GM21737 (cell line): ENCODE measurements around the gene SCN4B.

ENCODE experiments used
- ATAC-seq: cut with Tn5 transposase; IDR thresholded peaks from one replicate; pipeline ENCODE4 v1.9.1; 2021; ENCODE audit warnings: mild to moderate bottlenecking, moderate library complexity; ENCODE audit not compliant: unreplicated experiment

The SCN4B gene

GRCh38 chr11:118154641-118155040 is 2.0 kb upstream of the SCN4B start:
- ATAC-seq = no peak

- no peak for ATAC-seq
Observed at GRCh38 chr11:118153976-118154375, 1.4 kb upstream of the SCN4B start.

DNA sequence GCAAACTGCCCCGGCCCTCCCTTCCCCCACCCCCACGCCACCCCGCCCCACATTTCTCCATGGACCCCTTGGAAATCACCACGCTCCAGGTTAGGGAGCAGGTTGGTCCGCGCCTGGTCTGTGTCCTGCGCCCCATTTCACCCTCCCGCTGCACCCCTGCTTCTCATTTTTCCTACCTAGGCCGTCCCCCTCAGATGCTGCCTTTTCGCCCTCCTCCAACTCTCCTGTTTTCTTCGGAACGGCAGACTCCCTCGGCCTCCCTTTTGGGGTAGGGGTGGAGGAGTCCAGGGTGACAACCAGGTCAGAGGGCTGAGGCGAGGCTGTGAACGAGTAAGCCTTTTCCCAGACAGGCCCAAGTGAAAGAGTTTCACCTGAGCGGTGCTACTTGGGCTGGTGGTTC is 893 bp upstream of the SCN4B start:
- no peak for ATAC-seq

DNA sequence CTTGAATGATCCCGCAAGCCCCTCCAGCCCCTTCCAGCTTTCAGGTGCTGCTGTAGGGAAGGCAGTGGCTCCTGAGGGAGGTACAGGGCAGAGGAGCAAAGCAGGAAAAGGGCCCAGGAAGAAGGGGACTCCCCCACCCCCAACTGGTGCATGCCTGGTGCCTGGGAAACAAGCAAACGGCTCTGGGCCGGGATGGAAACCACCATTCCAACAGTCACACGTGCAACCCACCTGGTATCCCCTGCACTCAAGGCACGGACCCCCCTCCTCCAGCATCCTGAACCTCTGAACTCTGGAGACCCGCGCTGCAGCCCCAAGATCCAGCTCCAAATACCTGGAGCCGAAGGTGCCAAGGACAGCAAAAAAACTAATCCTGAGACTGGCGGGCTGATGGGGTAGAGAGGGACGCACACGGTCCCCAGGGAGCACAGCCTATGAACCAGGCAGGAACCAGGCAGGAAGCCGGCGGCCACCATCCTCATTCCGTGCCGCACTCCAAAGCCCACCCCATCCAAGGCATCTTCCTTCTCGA is 537 bp downstream of the SCN4B start:
- no peak for ATAC-seq

GRCh38 chr11:118151431-118151830 is 1.2 kb downstream of the SCN4B start:
- no peak for ATAC-seq

GRCh38 chr11:118149493-118149892 is 3.1 kb downstream of the SCN4B start:
- ATAC-seq = no peak

DNA sequence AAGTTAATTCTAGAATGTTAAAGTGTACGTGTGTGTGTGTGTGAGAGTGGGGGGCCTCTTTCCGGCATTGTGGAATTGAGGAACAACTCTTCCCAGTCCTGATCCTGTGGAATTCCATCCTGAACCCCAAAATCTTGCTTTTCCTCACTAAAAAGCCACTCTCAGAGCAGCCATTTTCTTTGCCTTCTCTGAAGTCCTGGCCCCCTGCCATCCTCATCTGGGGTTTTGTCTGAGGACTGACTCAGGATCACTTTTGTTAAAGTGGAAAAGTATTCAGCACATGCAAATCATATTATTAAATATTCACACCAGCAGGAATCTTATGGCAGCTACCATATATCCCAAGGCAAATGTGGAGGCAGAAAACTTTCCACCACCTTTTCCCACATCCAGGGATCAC is 3.8 kb downstream of the SCN4B start:
- ATAC-seq = no peak

DNA sequence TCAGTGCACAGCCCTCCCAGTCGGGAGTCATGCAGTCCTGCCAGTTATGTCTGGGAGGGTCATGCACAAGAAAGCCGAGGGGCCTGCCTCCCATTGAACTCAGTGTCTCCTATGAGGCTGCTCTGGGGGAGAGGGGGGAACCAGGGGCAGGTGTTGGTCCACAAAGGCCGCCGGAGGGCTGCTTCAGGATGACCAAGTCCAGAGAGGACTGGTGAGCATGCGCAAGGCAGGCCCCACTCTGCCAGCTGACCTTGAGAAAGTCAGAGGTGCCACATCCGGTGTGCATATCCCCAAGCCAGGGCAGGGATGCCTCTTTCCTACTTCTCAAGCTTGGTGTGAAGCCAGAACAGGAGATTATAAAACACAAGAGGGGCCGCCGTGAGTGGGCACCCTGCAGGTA is 4.4 kb downstream of the SCN4B start:
- ATAC-seq = no peak

DNA sequence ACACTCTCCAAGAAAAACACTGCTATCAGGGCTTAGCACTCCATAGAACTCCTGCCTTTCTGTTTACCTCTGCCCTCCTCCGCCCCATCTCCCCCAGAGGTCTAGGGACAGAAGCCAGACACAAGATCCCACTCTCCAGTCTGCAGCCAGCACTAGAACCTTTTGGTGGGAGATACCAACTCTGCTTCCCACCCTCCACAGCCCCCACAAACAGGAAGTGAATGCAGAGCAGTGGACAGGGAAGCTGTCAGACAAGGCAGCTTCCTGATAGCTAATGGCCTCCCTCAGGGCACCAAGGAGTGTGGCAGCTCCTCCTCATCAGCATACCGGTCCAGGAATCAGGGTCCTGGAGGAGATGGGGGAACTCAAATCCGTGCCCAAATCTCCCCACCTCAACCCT is 5.1 kb downstream of the SCN4B start:
- no peak for ATAC-seq

- no peak for ATAC-seq
Observed at GRCh38 chr11:118146554-118146953, 6.1 kb downstream of the SCN4B start.

DNA sequence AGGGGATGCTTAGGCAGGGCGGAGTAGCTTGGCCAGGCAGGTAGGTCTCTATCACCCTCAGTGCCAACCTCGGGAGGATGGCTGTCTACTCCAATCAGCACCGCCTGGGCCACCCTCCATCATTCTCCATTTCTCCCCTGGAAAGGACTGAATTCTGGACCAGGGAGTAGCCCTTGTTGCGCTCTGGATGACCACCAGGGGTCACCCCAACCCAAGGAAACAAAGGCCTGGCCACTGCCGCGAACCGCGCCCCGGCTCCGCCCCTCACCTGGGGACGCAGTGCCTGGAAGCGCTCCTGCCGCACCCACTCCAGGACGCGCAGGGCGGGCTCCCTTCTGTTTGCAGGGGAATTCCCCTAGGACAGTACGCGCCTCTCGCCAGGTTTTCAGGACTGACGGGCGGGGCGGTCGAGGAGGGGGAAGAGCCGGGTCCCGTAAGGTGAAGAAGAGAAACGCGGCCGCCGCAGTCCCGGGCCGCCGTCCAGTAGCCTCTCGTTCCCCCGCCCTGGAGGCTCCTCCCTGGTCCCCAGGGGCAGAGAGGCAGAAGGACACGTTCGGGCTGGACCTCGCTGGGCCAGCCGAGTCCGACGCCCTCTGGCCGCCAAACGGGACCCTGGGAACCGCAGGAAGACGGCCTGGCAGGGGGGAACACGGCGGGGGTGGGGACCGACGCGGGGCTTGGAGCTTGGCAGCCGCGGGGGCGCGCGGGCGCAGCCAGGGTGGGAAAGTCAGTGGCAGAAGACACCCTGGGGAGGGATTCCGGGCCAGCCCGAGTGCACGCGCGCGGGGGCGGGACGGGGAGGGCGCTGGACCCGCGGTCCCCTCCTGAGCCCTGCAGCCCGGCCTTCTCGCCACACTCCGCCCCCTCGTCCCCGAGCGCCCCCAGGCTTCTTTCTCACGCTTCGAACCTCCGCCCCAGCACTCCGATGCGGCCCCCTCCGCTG is 7.1 kb downstream of the SCN4B start:
- ATAC-seq = peak; percentile 70

DNA sequence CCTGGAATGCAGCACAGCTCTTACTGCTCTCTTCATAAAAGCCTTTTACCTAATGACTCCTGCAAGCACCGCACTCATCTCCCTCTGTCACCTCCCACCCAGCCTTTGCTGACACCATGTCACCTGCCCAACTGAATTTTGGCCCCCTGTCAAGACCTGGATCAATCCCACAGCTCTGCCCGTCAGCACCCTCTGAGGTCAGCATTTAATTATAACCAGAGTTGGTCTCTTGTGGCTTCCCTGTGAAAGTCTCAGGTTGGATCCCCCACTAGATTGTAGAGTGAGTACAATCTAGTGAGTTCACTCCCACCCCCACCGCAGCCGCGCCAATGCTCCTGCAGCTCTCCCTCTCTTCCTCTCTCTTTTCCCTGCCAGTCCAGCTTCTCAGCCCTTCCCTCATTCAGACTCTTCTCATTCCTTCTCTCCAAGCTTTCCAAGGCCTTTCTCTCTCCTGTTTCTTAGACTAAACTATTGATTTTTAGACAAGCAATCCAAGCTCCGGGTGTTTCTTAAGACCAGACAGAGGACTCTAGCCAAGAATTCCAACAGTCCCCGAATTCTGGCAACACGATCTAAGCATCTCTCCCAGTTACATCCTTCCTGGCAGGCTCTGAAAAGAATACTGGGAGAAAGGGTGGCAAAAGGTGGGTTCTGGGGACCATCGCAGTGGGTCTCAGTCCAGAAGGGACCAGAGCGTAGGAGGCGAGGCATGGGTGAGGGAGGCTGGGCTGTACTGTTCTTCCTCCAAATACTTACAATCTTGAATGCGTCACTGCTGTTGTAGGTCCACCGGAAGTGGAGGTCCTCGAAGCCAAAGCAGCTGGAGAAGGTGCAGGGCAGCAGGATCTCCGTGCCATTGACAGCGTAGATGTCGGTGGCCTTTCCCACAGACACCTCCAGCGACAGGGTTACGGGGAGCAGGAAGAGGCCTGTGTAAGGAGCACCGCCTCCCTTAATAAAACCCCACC is 8.0 kb downstream of the SCN4B start:
- ATAC-seq = no peak

GRCh38 chr11:118143661-118144185 is 8.9 kb downstream of the SCN4B start:
- ATAC-seq = no peak

DNA sequence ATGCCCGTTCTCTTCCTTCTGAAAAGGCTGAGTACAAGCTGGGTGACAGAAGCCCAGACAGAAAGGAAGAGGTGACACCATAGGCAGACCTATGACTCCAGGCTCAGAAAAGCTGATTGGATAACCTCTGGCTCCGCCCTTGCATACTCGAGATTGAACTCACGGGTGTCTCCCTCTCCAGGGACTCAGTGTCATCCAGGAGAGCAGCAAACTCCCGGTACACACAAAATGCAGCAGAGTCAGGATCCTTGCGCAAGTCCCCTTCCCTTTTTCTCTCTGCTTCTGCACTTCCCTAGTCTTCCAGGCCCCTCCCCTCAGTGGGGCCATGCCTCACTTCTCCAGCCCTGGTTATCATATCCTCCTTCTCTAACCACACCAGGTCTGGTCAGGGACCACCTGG is 9.8 kb downstream of the SCN4B start:
- no peak for ATAC-seq

GRCh38 chr11:118142081-118142480 is 10.5 kb downstream of the SCN4B start:
- no peak for ATAC-seq

DNA sequence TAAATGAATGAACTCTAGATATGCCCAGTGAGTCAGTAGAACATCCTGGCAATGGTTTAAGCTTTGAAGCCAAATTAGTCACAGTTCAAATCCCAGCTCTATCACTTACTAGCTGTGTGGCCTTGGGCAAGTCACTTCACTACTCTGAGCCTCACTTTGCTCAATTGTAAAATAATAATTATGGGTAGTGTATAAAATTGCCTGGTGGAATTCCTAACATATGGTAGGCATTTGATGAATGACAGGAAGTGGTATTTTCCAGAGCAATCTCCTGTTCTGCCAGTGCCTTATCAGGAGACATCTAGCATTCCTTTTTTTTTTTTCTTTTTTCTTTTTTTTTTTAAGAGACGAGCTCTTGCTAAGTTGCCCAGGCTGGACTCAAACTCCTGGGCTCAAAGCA is 13.0 kb downstream of the SCN4B start:
- ATAC-seq = no peak

DNA sequence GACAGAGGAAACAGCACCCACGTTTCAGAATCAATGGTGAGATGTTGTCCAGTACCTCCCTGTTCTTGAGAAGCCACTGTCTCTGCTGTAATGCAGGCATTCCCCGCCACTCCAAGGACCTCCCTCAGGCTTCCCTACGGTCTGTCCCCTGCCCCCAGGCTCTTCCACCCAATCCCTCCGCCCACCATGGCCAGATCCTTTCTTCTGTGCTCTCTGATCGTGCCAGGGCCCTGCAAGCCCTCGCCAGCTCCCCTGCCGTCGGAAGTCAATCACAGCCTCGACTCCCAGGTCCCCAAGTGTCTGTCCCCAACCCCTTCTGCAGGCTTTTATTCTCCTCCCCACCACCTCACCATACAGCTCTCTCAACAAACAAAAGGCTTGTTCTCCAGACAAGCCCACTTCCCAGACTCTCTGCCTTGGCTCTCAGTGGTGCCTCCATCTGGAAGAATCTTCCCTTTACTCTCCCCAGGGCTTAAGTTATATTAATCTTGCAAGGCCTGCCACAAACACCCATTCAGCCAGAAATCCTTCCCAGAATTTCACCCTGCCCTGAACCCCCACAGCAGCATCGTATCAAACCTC is 13.7 kb downstream of the SCN4B start:
- no peak for ATAC-seq

DNA sequence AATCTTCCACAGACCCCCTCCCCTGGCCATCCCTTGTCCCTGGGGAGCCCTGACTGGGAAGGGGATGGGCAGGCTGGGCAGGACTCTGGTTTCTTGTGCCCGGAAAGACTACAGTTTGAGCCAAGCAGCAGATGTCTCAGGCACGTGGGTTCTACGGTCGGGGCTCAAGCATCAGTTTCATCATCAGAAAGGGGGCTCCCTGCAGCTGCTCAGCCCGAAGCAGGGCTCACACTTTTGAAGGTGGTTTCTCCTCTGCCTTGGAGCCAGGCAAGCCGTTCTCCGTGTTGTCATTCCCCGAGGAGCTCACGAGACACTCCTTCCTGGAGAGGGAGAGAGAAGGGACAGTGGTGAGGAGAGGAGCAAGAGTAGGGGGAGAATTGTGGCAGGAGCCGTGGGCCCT is 15.8 kb downstream of the SCN4B start:
- ATAC-seq = no peak

DNA sequence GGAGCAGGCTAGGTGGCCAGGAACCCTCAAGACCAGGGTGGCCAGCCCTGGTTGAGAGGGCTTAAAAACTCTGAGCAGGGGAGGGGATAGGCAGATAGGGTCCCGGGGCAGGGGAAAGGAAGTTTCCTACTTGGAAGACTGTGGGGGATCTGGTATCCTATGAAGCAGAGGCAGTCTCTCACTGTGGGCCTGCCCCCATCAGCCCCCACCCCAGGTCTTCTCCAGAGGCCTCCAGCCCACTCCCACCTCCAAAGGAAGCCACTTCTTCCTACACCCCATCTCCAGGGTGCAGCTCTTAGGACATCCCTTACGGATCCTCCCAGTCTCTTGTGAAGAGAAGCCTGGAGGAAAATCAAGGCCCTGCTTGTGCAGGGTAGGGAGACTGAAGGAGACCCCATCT is 16.3 kb downstream of the SCN4B start:
- ATAC-seq = no peak

DNA sequence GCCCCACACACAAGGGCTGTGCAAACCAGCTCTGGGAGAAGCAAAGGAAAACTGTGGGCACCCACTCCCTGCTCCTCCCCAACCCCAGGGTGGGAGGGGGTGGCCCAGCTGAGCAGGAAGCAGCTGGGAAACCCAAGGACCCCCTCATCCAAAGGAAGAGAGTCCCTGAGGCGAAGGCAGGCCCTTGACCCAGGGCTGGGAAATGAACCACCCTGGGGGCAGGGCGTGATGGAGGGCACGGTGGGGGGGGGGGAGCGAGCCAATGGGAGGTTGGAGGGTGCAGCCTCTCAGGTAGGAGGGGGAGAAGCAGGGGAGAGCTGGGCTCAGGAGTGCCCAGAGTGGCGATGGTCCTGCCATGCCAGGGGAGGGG is 16.8 kb downstream of the SCN4B start:
- ATAC-seq = no peak
